ENCODE results near the gene KRTAP5-10. TPM values are rescaled to one million over a fixed set of nuclear protein-coding genes. Genes with fewer than 3 reads are reported as not detected.
"Not testable (repeated sequence)": the region's sequence is repeated elsewhere in the genome, so short reads cannot be mapped to it uniquely, and the experiment has no call there.

Gene KRTAP5-10
- total RNA-seq, 1 donor from 2014 or later, result not detected

DNA sequence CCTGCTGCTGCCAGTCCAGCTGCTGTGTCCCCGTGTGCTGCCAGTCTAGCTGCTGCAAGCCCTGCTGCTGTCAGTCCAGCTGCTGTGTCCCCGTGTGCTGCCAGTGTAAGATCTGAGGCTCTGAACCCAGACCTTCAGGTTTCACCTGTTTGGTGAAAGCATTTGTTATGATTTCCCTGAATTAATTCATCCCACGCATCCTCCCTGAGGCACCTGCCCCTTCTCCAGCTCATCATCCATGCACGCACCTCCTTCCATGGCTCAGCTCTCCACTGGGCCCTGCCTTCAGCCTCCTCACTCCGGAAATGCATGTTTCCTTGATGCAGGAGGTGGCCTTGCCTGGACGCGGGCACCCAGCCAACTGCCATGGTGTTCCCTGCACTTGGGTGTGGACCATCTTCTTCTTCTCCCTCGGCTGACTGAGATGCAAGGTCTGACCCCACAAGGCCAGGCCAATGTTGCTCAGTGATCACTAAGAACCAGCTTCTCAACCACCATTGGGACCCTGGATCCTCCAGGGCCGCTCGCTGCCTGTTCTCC is 788 bp downstream of the KRTAP5-10 start:
- Histone ChIP-seq H3K9me3 (ENCODE audit: low read depth) (no peaks in the 10 kb centered on the region), H3K4me3 (no peak overlapping the region), H3K36me3 (no peaks in the 10 kb centered on the region), H2AFZ (replicated peaks) (no peak overlapping the region), H3K27me3 (no peaks in the 10 kb centered on the region), H3K79me2 (ENCODE audit: low read depth) (no peaks in the 10 kb centered on the region), H4K20me1 (ENCODE audit: low read depth) (no peaks in the 10 kb centered on the region), H3K27ac (no peak overlapping the region), H3K4me1 (no peaks in the 10 kb centered on the region), H3K9ac (no peak overlapping the region), H3F3A (ENCODE audit: low read depth) (no peaks in the 10 kb centered on the region), H3K4me2 (no peak overlapping the region)
- no peak overlapping the region for H3K27ac Mint-ChIP-seq
- H3K4me3 Mint-ChIP-seq, result no peak overlapping the region
- peaks cover 2% of the 10 kb centered on the region for H3K9me3 Mint-ChIP-seq
- H3K27me3 Mint-ChIP-seq (ENCODE audit: insufficient read depth, low read depth), result peaks cover 8% of the 10 kb centered on the region
- peaks cover 41% of the 10 kb centered on the region for H3K4me1 Mint-ChIP-seq
- DNase-seq (ENCODE audit: low spot score), result no peak
- TF ChIP-seq EZH2phosphoT487 (IDR thresholded peaks at IDR 0.05) (no peak), EZH2 (IDR thresholded peaks at IDR 0.05) (no peak)
- TF ChIP-seq, protein P1, sequence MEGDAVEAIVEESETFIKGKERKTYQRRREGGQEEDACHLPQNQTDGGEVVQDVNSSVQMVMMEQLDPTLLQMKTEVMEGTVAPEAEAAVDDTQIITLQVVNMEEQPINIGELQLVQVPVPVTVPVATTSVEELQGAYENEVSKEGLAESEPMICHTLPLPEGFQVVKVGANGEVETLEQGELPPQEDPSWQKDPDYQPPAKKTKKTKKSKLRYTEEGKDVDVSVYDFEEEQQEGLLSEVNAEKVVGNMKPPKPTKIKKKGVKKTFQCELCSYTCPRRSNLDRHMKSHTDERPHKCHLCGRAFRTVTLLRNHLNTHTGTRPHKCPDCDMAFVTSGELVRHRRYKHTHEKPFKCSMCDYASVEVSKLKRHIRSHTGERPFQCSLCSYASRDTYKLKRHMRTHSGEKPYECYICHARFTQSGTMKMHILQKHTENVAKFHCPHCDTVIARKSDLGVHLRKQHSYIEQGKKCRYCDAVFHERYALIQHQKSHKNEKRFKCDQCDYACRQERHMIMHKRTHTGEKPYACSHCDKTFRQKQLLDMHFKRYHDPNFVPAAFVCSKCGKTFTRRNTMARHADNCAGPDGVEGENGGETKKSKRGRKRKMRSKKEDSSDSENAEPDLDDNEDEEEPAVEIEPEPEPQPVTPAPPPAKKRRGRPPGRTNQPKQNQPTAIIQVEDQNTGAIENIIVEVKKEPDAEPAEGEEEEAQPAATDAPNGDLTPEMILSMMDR (IDR thresholded peaks at IDR 0.05), result no peak
- H3K36me3 Mint-ChIP-seq, result no peaks in the 10 kb centered on the region

DNA sequence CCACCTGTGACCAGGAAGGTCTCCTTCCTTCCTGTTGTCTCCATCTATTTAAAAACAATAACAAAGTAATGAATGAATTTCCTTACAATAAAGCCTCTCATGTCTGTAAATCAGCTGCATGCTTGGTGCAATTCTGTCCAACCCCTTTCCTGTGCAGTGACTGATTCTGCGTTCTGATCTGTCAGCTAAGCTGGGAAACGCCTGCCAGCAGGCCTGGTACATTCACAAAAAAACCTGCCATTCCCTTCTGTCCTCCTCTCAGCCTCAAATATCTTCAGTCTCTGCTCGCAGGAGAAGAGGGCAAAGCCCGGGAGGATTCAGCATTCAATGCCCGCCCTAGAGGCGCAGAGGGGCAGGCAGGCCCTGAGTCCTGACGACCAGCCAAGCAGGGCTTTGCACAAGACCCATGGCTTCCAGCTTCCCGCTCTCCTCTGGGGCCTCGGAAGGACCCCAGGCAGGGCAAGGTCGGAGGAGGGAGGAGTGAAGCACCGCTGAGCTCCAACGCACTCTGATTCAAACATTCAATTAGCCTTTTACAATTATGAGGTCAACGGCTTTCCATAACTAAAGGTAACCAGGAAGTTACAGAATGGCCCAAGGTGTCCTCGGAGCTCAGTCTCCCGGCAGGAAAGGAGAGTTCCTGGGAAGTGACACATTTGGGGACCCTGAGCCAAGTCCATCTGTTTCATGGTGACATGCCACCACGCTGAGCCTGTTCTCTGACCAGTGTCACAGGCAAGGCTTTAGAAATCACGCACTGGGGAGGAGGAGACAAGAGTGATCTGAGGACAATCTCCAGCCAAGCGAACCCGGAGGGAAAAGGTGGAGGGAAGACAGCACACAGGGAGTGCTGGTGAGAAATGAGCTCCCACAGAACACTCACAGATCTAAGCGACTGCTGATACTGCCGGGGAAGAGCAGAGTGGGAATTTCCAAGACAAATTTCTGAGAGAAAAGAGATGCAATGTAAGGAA is 1.6 kb downstream of the KRTAP5-10 start:
- not testable (repeated sequence) for H3K27me3 Mint-ChIP-seq (ENCODE audit: insufficient read depth, low read depth)

DNA sequence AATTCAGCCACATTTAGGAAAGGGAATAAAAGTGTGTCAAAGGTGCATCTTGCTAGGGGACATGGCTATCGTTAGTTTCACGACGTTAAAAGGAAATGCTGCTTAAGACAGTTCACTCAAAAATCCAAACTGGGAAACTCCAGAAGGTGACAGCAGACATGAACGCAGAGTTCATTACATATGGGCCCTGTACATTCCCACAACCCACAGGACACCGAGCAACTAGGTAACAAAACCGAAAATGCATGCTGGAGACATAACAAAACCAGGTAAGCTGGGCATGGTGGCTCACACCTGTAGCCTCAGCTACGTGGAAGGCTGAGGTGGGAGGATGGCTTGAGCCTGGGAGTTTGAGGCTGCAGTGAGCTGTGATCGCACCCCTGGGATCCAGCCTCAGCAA is 2.3 kb downstream of the KRTAP5-10 start:
- H3K36me3 ChIP-seq; H3K4me1 ChIP-seq; H3K27me3 Mint-ChIP-seq (ENCODE audit: insufficient read depth, low read depth); H3F3A ChIP-seq (ENCODE audit: low read depth); H3K27me3 ChIP-seq; DNase-seq (ENCODE audit: low spot score); H3K9ac ChIP-seq; H3K79me2 ChIP-seq (ENCODE audit: low read depth); H3K4me3 ChIP-seq; H3K36me3 Mint-ChIP-seq; H2AFZ ChIP-seq (replicated peaks); H3K4me3 Mint-ChIP-seq; H3K9me3 ChIP-seq (ENCODE audit: low read depth); H3K9me3 Mint-ChIP-seq; H3K27ac Mint-ChIP-seq; H4K20me1 ChIP-seq (ENCODE audit: low read depth); H3K4me2 ChIP-seq; H3K27ac ChIP-seq: not testable (repeated sequence)
- H3K4me1 Mint-ChIP-seq, result peaks cover 41% of the 10 kb centered on the region

More for the DNA sequence above, 1.6 kb downstream of the KRTAP5-10 start:
- not testable (repeated sequence) for H3K4me1 ChIP-seq; H2AFZ ChIP-seq (replicated peaks); H3K4me3 ChIP-seq; H3K27me3 ChIP-seq; H4K20me1 ChIP-seq (ENCODE audit: low read depth); H3F3A ChIP-seq (ENCODE audit: low read depth); H3K4me3 Mint-ChIP-seq; H3K4me2 ChIP-seq; H3K36me3 Mint-ChIP-seq; DNase-seq (ENCODE audit: low spot score); H3K9me3 Mint-ChIP-seq; H3K27ac ChIP-seq; H3K9me3 ChIP-seq (ENCODE audit: low read depth); H3K79me2 ChIP-seq (ENCODE audit: low read depth); H3K36me3 ChIP-seq; H3K9ac ChIP-seq
- Mint-ChIP-seq H3K4me1 (peaks cover 41% of the 10 kb centered on the region), H3K27ac (peak overlapping the region; percentile 18)

DNA sequence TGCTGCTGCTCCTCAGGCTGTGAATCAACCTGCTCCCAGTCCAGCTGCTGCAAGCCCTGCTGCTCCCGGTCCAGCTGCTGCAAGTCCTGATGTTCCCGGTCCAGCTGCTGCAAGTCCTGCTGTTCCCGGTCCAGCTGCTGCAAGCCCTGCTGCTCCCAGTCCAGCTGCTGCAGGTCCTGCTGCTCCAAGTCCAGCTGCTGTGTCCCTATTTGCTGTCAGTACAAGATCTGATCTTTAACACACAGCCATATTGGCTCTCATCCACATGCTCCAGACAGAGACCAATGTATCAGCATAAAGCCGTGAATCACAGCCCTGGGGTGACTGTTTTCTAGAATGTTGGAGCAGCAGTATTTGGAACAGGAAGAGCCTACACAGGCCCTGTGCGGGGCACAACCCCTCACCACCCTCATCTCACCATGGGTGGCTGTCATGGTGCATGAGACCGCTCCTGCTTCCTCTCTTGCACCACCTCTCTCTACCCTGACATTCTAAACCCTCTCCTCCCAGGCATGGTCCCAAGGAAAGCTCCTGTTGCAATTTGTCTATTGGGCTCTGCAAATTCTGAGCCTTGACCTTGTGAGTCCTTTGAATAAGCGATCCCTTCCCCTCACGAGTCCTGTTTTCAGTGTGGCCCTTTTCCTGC is 3.5 kb downstream of the KRTAP5-10 start:
- no peak for DNase-seq (ENCODE audit: low spot score)
- H3F3A ChIP-seq (ENCODE audit: low read depth), result no peaks in the 10 kb centered on the region
- TF ChIP-seq EZH2 (IDR thresholded peaks at IDR 0.05) (no peak), EZH2phosphoT487 (IDR thresholded peaks at IDR 0.05) (no peak)
- TF ChIP-seq, protein P1 (IDR thresholded peaks at IDR 0.05), result no peak
- Mint-ChIP-seq H3K36me3 (no peaks in the 10 kb centered on the region), H3K4me1 (peaks cover 41% of the 10 kb centered on the region), H3K27ac (no peak overlapping the region), H3K4me3 (no peak overlapping the region), H3K9me3 (peaks cover under 1% of the 10 kb centered on the region), H3K27me3 (ENCODE audit: insufficient read depth, low read depth) (peaks cover 7% of the 10 kb centered on the region)
- no peaks in the 10 kb centered on the region for H3K9me3 ChIP-seq (ENCODE audit: low read depth)
- no peaks in the 10 kb centered on the region for H3K4me1 ChIP-seq
- H3K79me2 ChIP-seq (ENCODE audit: low read depth), result no peaks in the 10 kb centered on the region
- no peak overlapping the region for H3K4me3 ChIP-seq
- H3K4me2 ChIP-seq, result no peak overlapping the region
- H3K27me3 ChIP-seq, result no peaks in the 10 kb centered on the region
- H3K36me3 ChIP-seq, result no peaks in the 10 kb centered on the region
- H4K20me1 ChIP-seq (ENCODE audit: low read depth), result no peaks in the 10 kb centered on the region
- no peak overlapping the region for H2AFZ ChIP-seq (replicated peaks)
- H3K27ac ChIP-seq, result no peak overlapping the region
- no peak overlapping the region for H3K9ac ChIP-seq

DNA sequence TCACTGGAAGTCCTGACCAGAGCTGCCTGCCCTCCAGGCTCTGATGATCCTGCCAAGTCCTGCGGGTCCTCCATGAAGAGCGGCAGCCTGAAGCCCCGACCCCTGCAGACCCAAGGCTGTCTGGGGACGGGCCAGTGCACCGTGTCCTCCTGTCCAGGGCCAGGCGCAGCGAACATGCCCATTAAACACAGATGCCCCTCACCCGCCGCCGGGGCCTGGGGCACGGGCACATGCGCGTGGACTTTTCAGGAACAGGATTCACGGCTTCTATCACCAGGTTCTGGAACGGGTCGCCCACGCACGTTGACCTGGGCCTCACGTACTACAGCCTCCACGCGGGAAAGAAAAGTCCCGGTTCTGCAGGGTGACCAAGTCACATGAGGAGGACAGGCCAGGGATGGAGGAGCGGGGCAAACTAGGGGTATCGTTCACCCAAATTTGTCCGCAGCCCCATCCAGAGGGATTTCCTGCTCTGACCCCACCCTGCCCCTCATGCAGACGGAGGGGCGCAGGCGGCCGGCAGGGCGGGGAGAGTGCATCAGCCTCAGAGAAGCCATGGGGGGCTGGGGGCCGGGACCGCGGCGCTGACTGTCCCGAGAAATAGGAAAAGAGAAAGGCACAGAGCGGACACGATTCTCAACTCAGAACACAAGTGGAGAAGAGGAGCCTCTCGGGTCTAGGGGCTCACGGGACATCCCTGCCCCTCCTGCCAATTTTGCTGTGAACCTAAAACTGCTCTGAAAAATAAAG is 5.9 kb downstream of the KRTAP5-10 start:
- H3K27me3 Mint-ChIP-seq (ENCODE audit: insufficient read depth, low read depth); H3K9me3 Mint-ChIP-seq: not testable (repeated sequence)

More for the DNA sequence above, 5.9 kb downstream of the KRTAP5-10 start:
- H3K9me3 ChIP-seq (ENCODE audit: low read depth); H3K36me3 ChIP-seq; H3F3A ChIP-seq (ENCODE audit: low read depth); H3K27ac ChIP-seq; H3K4me2 ChIP-seq; H3K36me3 Mint-ChIP-seq; H3K4me3 Mint-ChIP-seq; H3K27me3 ChIP-seq; H3K79me2 ChIP-seq (ENCODE audit: low read depth); DNase-seq (ENCODE audit: low spot score); H4K20me1 ChIP-seq (ENCODE audit: low read depth); H3K4me1 ChIP-seq; H3K4me3 ChIP-seq; H3K9ac ChIP-seq; H2AFZ ChIP-seq (replicated peaks); H3K27ac Mint-ChIP-seq: not testable (repeated sequence)
- H3K4me1 Mint-ChIP-seq, result peaks cover 29% of the 10 kb centered on the region
